ENCODE data around the gene CHAD. TPM values are rescaled to one million over a fixed set of nuclear protein-coding genes. Genes with fewer than 3 reads are reported as not detected.

The CHAD gene
- total and polyA plus RNA-seq, 2 of the 13 experiments (the other 11 are each of a cell fraction or from before 2014, with no cell fraction given) = 1.4 TPM; not detected in 1

DNA sequence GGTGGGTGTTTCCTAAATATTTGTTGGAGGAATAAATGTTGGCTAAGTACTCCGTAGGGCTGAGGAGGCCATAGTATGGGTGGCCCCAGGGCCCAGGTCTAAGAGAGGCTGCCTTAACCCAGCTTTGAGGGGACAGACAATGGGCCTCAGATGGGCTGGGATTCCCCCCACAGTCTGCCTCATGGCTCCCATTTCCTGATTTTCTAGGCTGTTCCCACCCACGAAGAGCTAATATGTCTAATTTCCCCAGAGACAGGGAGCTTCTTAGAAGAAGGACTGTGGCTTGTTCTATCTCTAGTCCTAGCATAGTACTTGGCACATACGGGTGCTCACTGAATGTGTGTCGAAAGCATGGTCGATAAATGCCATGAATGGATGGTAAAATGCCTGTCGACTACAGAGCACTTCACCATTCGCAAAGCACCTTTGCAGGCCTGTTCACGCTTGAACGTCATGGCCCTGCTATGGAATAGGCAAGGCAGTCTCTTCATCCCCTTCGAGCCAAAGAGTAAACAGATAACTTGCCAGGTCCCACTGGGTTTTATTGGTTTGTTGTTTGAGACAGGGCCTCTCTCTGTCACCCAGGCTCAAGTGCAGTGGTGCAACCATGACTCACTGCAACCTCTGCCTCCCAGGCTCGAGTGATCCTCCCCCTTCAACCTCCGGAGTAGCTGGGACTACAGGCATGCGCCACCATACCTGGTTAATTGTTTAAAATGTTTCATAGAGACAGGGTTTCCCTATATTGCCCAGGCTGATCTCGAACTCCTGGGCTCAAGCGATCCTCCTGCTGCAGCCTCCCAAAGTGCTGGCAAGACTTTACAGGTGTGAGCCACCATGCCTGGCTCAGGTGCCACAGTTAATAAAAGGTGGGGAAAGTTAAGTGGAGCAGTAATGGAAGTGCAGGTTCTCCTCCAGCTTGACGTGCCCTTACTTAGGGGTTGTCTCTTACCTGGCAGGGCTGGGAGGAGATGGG, 9.7 kb downstream of the CHAD start (continued):
- no peak for TF ChIP-seq ETS1 (CRISPR knock-in tag; IDR thresholded peaks at IDR 0.05)
- peak; percentile 26 for TF ChIP-seq CTCF (CRISPR knock-in tag; IDR thresholded peaks at IDR 0.05)
- peak; percentile 72; the same call in 1 of the 2 replicates for TF ChIP-seq ZFP36L1 (CRISPR knock-in tag; IDR thresholded peaks at IDR 0.05)
- TF ChIP-seq NR2F2 (IDR thresholded peaks at IDR 0.05; ENCODE audit: borderline replicate concordance, low read depth) = peak; percentile 33; the same call in 1 of the 2 replicates
- no peak for TF ChIP-seq SNRNP70 (IDR thresholded peaks at IDR 0.05; ENCODE audit: low read depth, low read length)
- no peak; the same call in 1 of the 2 replicates for TF ChIP-seq ZMAT3 (CRISPR knock-in tag; conservative IDR thresholded peaks at IDR 0.05)
- peak; percentile 37; the same call in 1 of the 2 replicates for TF ChIP-seq ZNF749 (CRISPR knock-in tag; IDR thresholded peaks at IDR 0.05; ENCODE audit: borderline replicate concordance)
- TF ChIP-seq REL (CRISPR knock-in tag; conservative IDR thresholded peaks at IDR 0.05) = no peak
- TF ChIP-seq ZNF501 (CRISPR knock-in tag; IDR thresholded peaks at IDR 0.05) = no peak
- no peak for TF ChIP-seq ATF6 (CRISPR knock-in tag; conservative IDR thresholded peaks at IDR 0.05)
- TF ChIP-seq, protein P1, sequence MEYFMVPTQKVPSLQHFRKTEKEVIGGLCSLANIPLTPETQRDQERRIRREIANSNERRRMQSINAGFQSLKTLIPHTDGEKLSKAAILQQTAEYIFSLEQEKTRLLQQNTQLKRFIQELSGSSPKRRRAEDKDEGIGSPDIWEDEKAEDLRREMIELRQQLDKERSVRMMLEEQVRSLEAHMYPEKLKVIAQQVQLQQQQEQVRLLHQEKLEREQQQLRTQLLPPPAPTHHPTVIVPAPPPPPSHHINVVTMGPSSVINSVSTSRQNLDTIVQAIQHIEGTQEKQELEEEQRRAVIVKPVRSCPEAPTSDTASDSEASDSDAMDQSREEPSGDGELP (IDR thresholded peaks at IDR 0.05; ENCODE audit: borderline replicate concordance, low read depth) = no peak
- TF ChIP-seq SP5 (CRISPR knock-in tag; IDR thresholded peaks at IDR 0.05; ENCODE audit: borderline replicate concordance, low read depth) = peak; percentile 77
- no peak for TF ChIP-seq MAZ (IDR thresholded peaks at IDR 0.05; ENCODE audit: borderline replicate concordance, low read depth, low read length)
- peak; percentile 54; the same call in 1 of the 2 replicates for TF ChIP-seq MAZ (CRISPR knock-in tag; IDR thresholded peaks at IDR 0.05; ENCODE audit: low read depth)
- peak; percentile 66; the same call in 1 of the 2 replicates for TF ChIP-seq ZNF292 (CRISPR knock-in tag; IDR thresholded peaks at IDR 0.05; ENCODE audit: borderline replicate concordance, low read depth)
- 0 out of 2 replicates have a peak, but pooled peaks have one; percentile 48 for TF ChIP-seq SRY (CRISPR knock-in tag; IDR thresholded peaks at IDR 0.05)
- TF ChIP-seq SSRP1 (CRISPR knock-in tag; IDR thresholded peaks at IDR 0.05) = 0 out of 2 replicates have a peak, but pooled peaks have one; percentile 59
- TF ChIP-seq LCORL (IDR thresholded peaks at IDR 0.05) = no peak
- TF ChIP-seq LCORL (CRISPR knock-in tag; IDR thresholded peaks at IDR 0.05) = 0 out of 2 replicates have a peak, but pooled peaks have one; percentile 46
- TF ChIP-seq RAD51 (IDR thresholded peaks at IDR 0.05; ENCODE audit: borderline replicate concordance) = no peak
- peak; percentile 86; the same call in 1 of the 2 replicates for TF ChIP-seq ZNF460 (CRISPR knock-in tag; IDR thresholded peaks at IDR 0.05; ENCODE audit: borderline replicate concordance)
